Astrocyte (in vitro differentiated cells and primary cell): ENCODE results near the gene PKD2.

ENCODE experiments used
- EZH2 ChIP-seq: IDR thresholded peaks from 2 replicates; pipeline ENCODE4 v1.6.1; 2012; ENCODE audit warnings: mild to moderate bottlenecking, low read length, inconsistent platforms; ENCODE audit not compliant: insufficient read depth
- TF ChIP-seq, protein P1 (sequence below): IDR thresholded peaks from 2 replicates; pipeline ENCODE4 v1.5.1; 2011; ENCODE audit warnings: low read depth, mild to moderate bottlenecking, inconsistent platforms, low read length, moderate library complexity; ENCODE audit not compliant: insufficient read depth

- TF ChIP-seq, protein P1, sequence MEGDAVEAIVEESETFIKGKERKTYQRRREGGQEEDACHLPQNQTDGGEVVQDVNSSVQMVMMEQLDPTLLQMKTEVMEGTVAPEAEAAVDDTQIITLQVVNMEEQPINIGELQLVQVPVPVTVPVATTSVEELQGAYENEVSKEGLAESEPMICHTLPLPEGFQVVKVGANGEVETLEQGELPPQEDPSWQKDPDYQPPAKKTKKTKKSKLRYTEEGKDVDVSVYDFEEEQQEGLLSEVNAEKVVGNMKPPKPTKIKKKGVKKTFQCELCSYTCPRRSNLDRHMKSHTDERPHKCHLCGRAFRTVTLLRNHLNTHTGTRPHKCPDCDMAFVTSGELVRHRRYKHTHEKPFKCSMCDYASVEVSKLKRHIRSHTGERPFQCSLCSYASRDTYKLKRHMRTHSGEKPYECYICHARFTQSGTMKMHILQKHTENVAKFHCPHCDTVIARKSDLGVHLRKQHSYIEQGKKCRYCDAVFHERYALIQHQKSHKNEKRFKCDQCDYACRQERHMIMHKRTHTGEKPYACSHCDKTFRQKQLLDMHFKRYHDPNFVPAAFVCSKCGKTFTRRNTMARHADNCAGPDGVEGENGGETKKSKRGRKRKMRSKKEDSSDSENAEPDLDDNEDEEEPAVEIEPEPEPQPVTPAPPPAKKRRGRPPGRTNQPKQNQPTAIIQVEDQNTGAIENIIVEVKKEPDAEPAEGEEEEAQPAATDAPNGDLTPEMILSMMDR, result no peak
- TF ChIP-seq EZH2, result no peak
Observed at GRCh38 chr4:88037936-88038335, 30.5 kb downstream of the PKD2 start.
